Left lung (tissue), 10 donors: ENCODE results near the gene CFAP221. TPM values are rescaled to one million over a fixed set of nuclear protein-coding genes. Genes with fewer than 3 reads are reported as not detected.

Experiments
- ATAC-seq: fragments of 200-7000 bp; cut with Tn5 transposase; one replicate; pipeline ENCODE4 v1.9.1; 2020; ENCODE audit warnings: moderate library complexity
- DNase-seq, 4 donors: peaks; one replicate each; pipeline ENCODE4 v3.0.0-alpha.2; 2013 to 2020
- H3K27ac ChIP-seq, 2 donors: fragments of 200-600 bp; sonication (generic) in 1 of 2; one replicate each; pipeline versions ENCODE4 v1.5.0 to v1.8.0; 2020 to 2021
- H3K27me3 ChIP-seq, 2 donors: fragments of 200-600 bp; sonication (generic) in 1 of 2; one replicate each; pipeline versions ENCODE4 v1.5.0 to v1.8.0; 2020 to 2021
- H3K36me3 ChIP-seq, 2 donors: fragments of 200-600 bp; sonication (generic) in 1 of 2; one replicate each; pipeline versions ENCODE4 v1.5.0 to v1.8.0; 2020 to 2021
- H3K4me1 ChIP-seq, 2 donors: fragments of 200-600 bp; one replicate each; pipeline ENCODE4 v1.8.0; 2021
- H3K4me3 ChIP-seq, 2 donors: fragments of 200-600 bp; sonication (generic) in 1 of 2; one replicate each; pipeline versions ENCODE4 v1.5.0 to v1.8.0; 2020 to 2021; ENCODE audit warnings: mild to moderate bottlenecking in 1 of 2
- H3K9me3 ChIP-seq, 2 donors: fragments of 200-600 bp; sonication (generic) in 1 of 2; one replicate each; pipeline versions ENCODE4 v1.5.0 to v1.8.0; 2020 to 2021
- CTCF ChIP-seq, 2 donors: fragments of 200-600 bp; sonication (generic) in 1 of 2; IDR thresholded peaks; one replicate each; pipeline versions ENCODE4 v1.5.0 to v1.8.0; 2021; ENCODE audit warnings: antibody characterized with exemption in 2 of 2
- intact Hi-C, 2 donors: fragments of 100-400 bp; cut with DNase I; formaldehyde crosslinking; loops; one replicate each; pipeline versions ENCODE4 v1.11.2 to v1.14.2; 2022
- polyA plus RNA-seq, 6 donors: library from polyadenylated mRNA; unstranded; fragments of 120-200 nt; gene quantifications; one replicate each; pipeline ENCODE4 v1.2.1, GENCODE V29; 2013; ENCODE audit not compliant: insufficient read length in 6 of 6
- total RNA-seq, 2 donors: library from RNA; stranded (reverse); fragmentation: NEBNext Ultra II Directional; extraction: Animal tissue kit (Norgen Biotek cat#: 25700); gene quantifications; one replicate each; pipeline ENCODE4 v1.2.1, GENCODE V29; 2021
- donor health status: DM: no; HTN: yes; CAD: no.
- donor health status: DM: no; HTN: no; CAD: no.

The CFAP221 gene
- total and polyA plus RNA-seq, 8 donors = 10.6 to 20.8 (median 16.7) TPM

- no peaks in the 10 kb centered on the region for H3K27me3 ChIP-seq
- no peaks in the 10 kb centered on the region for H3K36me3 ChIP-seq
- intact Hi-C loops = no loop called here
- H3K9me3 ChIP-seq = peaks cover 0 to 24% of the 10 kb centered on the region in 2 donors
- no peak overlapping the region for H3K27ac ChIP-seq
- ATAC-seq = no peak
- no peaks in the 10 kb centered on the region for H3K4me1 ChIP-seq
- no peak for TF ChIP-seq CTCF (IDR thresholded peaks at IDR 0.05)
- H3K4me3 ChIP-seq = no peak overlapping the region
- no peak for DNase-seq
These were observed 10.7 kb upstream of the CFAP221 start for GRCh38 chr2:119533560-119533959.

- H3K27ac ChIP-seq = no peak overlapping the region
- no peaks in the 10 kb centered on the region for H3K36me3 ChIP-seq
- ATAC-seq = no peak
- H3K27me3 ChIP-seq = no peaks in the 10 kb centered on the region
- H3K4me3 ChIP-seq = no peak overlapping the region
- intact Hi-C loops = no loop called here
- no peaks in the 10 kb centered on the region for H3K4me1 ChIP-seq
- no peak for TF ChIP-seq CTCF (IDR thresholded peaks at IDR 0.05)
- peaks cover 0 to 24% of the 10 kb centered on the region in 2 donors for H3K9me3 ChIP-seq
- no peak for DNase-seq
These were observed 8.0 kb upstream of the CFAP221 start for GRCh38 chr2:119536211-119536610.

GRCh38 chr2:119536707-119537106 is 7.5 kb upstream of the CFAP221 start:
- Histone ChIP-seq H3K27me3 (no peaks in the 10 kb centered on the region), H3K4me3 (no peak overlapping the region), H3K27ac (no peak overlapping the region), H3K9me3 (peaks cover 0 to 24% of the 10 kb centered on the region in 2 donors), H3K36me3 (no peaks in the 10 kb centered on the region), H3K4me1 (no peaks in the 10 kb centered on the region)
- intact Hi-C loops = no loop called here
- no peak for DNase-seq
- ATAC-seq = no peak
- TF ChIP-seq CTCF (IDR thresholded peaks at IDR 0.05) = no peak

- Histone ChIP-seq H3K27ac (no peak overlapping the region), H3K9me3 (peaks cover 0 to 16% of the 10 kb centered on the region in 2 donors), H3K4me3 (no peak overlapping the region), H3K27me3 (peaks cover 0 to 3% of the 10 kb centered on the region in 2 donors), H3K36me3 (no peaks in the 10 kb centered on the region), H3K4me1 (no peaks in the 10 kb centered on the region)
- no peak for TF ChIP-seq CTCF (IDR thresholded peaks at IDR 0.05)
- intact Hi-C loops = no loop called here
- no peak for ATAC-seq
- DNase-seq = no peak
These were observed 6.5 kb upstream of the CFAP221 start for GRCh38 chr2:119537792-119538191.

- Histone ChIP-seq H3K27me3 (peaks cover 0 to 40% of the 10 kb centered on the region in 2 donors), H3K9me3 (no peaks in the 10 kb centered on the region), H3K4me3 (no peak overlapping the region), H3K27ac (no peak overlapping the region), H3K36me3 (no peaks in the 10 kb centered on the region), H3K4me1 (peaks cover 0 to 22% of the 10 kb centered on the region in 2 donors)
- no peak for TF ChIP-seq CTCF (IDR thresholded peaks at IDR 0.05)
- DNase-seq (no peak), ATAC-seq (no peak)
- intact Hi-C loops = no loop called here
These were observed 2.8 kb upstream of the CFAP221 start for GRCh38 chr2:119541476-119541875.
